Fibroblast of the aortic adventitia (primary cell): ENCODE data around the gene HECW1. TPM values are rescaled to one million over a fixed set of nuclear protein-coding genes. Genes with fewer than 3 reads are reported as not detected.
A peak's percentile ranks its signal among the peaks of the same experiment; 100 is the strongest.
"Not testable (repeated sequence)": the region's sequence is repeated elsewhere in the genome, so short reads cannot be mapped to it uniquely, and the experiment has no call there.

Experiments
- DNase-seq: peaks from one replicate; pipeline ENCODE4 v3.0.0-alpha.2; 2010; ENCODE audit warnings: low read depth
- H3K4me3 ChIP-seq: 2 replicates; pipeline ENCODE4 v1.5.1; 2011; ENCODE audit warnings: low read depth, mild to moderate bottlenecking, control low read depth, low read length, moderate library complexity
- total RNA-seq: library from RNA; depleted of rRNA; stranded (reverse); fragments of >200 nt; gene quantifications from 2 replicates; pipeline ENCODE4 v1.2.3, GENCODE V29; 2012; ENCODE audit warnings: low replicate concordance
- TF ChIP-seq, protein P1 (sequence below): IDR thresholded peaks from 2 replicates; pipeline ENCODE4 v1.5.1; 2011; ENCODE audit warnings: mild to moderate bottlenecking, low read length, control low read depth, inconsistent platforms; ENCODE audit not compliant: insufficient read depth

HECW1 gene
- total RNA-seq, 1 donor, result 3.6 TPM

- H3K4me3 ChIP-seq, result no peak overlapping the region
- no peak for DNase-seq
- TF ChIP-seq, protein P1, sequence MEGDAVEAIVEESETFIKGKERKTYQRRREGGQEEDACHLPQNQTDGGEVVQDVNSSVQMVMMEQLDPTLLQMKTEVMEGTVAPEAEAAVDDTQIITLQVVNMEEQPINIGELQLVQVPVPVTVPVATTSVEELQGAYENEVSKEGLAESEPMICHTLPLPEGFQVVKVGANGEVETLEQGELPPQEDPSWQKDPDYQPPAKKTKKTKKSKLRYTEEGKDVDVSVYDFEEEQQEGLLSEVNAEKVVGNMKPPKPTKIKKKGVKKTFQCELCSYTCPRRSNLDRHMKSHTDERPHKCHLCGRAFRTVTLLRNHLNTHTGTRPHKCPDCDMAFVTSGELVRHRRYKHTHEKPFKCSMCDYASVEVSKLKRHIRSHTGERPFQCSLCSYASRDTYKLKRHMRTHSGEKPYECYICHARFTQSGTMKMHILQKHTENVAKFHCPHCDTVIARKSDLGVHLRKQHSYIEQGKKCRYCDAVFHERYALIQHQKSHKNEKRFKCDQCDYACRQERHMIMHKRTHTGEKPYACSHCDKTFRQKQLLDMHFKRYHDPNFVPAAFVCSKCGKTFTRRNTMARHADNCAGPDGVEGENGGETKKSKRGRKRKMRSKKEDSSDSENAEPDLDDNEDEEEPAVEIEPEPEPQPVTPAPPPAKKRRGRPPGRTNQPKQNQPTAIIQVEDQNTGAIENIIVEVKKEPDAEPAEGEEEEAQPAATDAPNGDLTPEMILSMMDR, result no peak
Observed at GRCh38 chr7:43479543-43479942, 367.1 kb downstream of the HECW1 start.

GRCh38 chr7:43480581-43480980 lies 368.1 kb downstream of the HECW1 start:
- TF ChIP-seq, protein P1, result no peak
- peak; percentile 13 for DNase-seq
- H3K4me3 ChIP-seq, result no peak overlapping the region

DNA sequence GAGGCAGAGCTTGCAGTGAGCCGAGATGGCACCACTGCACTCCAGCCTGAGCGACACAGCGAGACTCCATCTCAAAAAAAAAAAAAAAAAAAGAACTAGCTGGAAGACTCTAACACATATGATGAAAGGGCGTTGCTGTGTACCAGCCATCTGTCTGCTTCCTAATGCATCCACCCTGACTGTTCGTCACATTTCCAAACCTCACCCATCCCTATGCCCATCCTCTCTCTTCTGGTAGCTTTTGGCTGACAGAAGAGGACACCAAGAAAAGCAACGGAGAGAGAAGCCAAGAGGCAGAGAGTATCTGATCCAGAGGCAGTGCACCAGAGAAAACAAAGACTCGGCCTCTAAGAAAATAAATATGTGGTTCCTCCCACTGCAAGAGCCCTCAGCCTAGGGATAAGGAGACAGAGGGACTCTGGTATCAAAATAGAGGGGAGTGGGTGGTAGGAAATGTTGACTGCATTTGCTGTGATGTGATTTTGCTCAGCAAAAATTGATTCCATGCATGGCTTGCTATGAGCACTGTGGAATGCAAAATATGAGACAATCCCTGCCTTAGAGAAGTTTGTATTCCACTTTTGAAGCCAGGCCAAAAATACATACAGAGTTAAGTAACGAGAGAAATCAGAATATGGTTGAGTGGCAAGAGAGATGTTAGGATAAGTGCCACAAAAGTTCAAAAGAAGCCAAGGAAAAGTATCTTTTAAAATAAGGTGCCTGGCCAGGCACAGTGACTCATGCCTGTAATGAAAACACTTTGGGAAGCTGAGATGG lies 369.6 kb downstream of the HECW1 start:
- peak; percentile 35 for DNase-seq
- TF ChIP-seq, protein P1, result no peak
- no peak overlapping the region for H3K4me3 ChIP-seq

DNA sequence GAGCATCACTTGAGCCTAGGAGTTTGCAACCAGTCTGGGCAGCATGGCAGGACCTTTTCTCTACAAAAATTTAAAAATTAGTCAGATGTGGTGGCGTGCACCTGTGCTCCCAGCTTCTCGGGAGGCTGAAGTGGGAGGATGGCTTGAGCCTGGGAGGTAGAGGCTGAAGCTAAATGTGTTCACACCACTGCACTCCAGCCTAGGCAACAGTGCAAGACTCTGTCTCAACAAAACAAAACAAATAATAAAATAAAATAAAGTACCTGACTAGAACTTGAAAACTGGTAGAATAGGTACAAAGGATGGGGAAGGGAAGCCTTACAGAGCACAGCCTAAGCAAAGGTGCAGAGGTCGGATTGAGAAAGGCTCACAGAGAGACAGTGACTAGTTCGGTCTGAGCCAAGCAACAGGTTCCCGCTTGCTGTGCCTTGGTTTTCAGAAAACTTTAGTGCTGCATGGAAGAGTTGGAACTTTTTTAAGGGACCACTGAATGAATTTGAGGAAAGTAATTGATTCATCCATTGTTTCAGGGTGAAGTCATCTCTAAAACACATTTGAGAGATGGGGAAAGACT lies 370.3 kb downstream of the HECW1 start:
- TF ChIP-seq, protein P1, result no peak
- DNase-seq, result no peak
- H3K4me3 ChIP-seq, result no peak overlapping the region

DNA sequence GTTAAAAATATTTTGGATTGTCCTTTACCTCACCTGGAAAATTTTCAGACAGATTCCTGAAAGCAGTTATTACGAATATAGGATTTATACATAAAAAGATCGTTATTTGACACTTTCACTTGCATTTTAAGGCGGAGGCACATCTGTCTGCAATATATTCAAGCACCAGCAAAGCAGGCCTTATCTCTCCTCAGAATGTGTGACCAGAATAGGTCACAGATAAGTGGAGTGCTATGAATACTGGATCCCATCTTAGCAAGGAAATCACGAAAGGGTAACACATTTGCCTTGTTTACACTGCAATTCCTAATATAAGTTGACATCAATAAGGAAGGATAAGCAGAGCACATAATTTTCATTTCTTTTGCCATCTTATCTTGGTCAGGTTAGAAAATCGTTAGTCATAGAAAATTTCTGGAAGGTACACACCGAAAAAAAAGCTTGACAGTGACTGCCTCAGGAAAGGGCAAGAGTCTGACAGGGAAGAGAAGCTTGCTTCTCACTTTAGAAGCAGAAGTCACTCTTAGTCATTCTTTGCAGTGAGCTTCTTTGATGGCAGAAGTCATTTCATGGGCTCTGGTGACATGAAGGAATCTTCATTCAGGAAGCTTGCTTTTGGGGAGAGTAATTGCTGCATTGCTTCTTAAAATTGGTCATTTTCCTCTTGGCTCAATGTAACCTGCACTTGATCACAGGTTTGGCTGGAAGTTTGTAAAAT lies 372.4 kb downstream of the HECW1 start:
- H3K4me3 ChIP-seq, result no peak overlapping the region
- TF ChIP-seq, protein P1, result no peak
- no peak for DNase-seq

GRCh38 chr7:43485580-43485979 lies 373.1 kb downstream of the HECW1 start:
- DNase-seq, result no peak
- H3K4me3 ChIP-seq, result no peak overlapping the region
- TF ChIP-seq, protein P1, result no peak

DNA sequence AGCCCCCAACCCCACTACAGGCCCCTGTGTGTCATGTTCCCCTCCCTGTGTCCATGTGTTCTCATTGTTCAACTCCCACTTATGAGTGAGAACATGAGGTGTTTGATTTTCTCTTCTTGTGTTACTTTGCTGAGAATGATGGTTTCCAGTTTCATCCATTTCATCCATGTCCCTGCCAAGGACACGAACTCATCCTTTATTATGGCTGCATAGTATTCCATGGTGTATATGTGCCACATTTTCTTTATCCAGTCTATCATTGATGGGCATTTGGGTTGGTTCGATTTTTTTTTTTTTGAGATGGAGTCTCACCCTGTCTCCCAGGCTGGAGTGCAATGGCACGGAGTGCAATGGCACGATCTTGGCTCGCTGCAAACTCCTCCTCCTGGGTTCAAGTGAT lies 373.6 kb downstream of the HECW1 start:
- H3K4me3 ChIP-seq, DNase-seq: not testable (repeated sequence)
